BJ (cell line): ENCODE data around the gene OR51I1. TPM values are rescaled to one million over a fixed set of nuclear protein-coding genes. Genes with fewer than 3 reads are reported as not detected.

Experiments
- CTCF ChIA-PET: fragments of 350-600 bp; formaldehyde crosslinking; extraction: SDS; loops from one replicate; lab custom pipeline; 2021; ENCODE audit warnings: antibody characterized with exemption, inconsistent platforms; lab: Yijun Ruan, JAX
- POLR2A ChIA-PET: fragments of 300-600 bp; sonication (Branson Sonifier 250); formaldehyde crosslinking; extraction: SDS; loops from one replicate; lab custom pipeline; 2021; ENCODE audit warnings: antibody characterized with exemption; lab: Charles Lee
- DNase-seq: peaks from one replicate; pipeline ENCODE4 v3.0.0-alpha.2; 2011; ENCODE audit warnings: low read depth
- H3K27me3 ChIP-seq: 2 replicates; pipeline ENCODE4 v1.6.0; 2011; ENCODE audit warnings: low read length; ENCODE audit not compliant: control insufficient read depth, insufficient read depth
- H3K36me3 ChIP-seq: 2 replicates; pipeline ENCODE4 v1.5.1; 2011; ENCODE audit warnings: low read length; ENCODE audit not compliant: control insufficient read depth, insufficient read depth
- H3K4me3 ChIP-seq: 2 replicates; pipeline ENCODE4 v1.5.1; 2011; ENCODE audit warnings: low read depth, mild to moderate bottlenecking, control low read depth, low read length
- polyA minus RNA-seq: library from RNA; depleted of rRNA, polyadenylated mRNA; stranded (reverse); fragments of >200 nt; gene quantifications from 2 replicates; pipeline ENCODE4 v1.2.3, GENCODE V29; 2011; rRNA and poly(A)+ RNA removed
- polyA plus RNA-seq: library from polyadenylated mRNA; depleted of rRNA; stranded (reverse); fragments of >200 nt; gene quantifications from 2 replicates; pipeline ENCODE4 v1.2.3, GENCODE V29; 2011; rRNA removed
- TF ChIP-seq, protein P1 (sequence below): IDR thresholded peaks from 2 replicates; pipeline ENCODE4 v1.5.1; 2011; ENCODE audit warnings: low read depth, mild to moderate bottlenecking, control low read depth, inconsistent platforms, low read length, moderate library complexity; ENCODE audit not compliant: insufficient read depth

Gene OR51I1
- polyA plus RNA-seq (not detected in 2 replicates), polyA minus RNA-seq (not detected in 2 replicates)

DNA sequence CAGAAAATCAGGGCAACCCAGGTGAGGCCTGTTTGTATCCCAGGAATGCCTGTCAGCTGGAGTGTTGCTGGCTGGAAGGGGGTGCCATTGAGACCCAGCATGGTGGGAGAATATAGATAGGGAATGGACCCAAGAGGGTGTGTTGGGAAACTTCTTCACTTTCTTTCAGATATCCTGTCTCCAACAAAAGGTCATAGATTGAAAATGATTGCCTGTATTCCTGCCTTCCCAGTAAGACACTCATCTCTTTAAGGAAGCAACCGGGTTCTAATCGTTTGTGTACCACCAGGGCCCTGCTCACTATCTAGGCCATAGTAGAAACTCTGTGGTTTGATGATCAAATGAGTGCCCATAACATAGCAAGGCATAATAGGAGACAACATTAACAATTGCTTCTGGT, at the start of gene OR51I1:
Gene OR51I1 (minus strand): TSS at position 101 of the 400 bp plus-strand sequence. CDS start 0 bp downstream, at position 101.
- TF ChIP-seq, protein P1, sequence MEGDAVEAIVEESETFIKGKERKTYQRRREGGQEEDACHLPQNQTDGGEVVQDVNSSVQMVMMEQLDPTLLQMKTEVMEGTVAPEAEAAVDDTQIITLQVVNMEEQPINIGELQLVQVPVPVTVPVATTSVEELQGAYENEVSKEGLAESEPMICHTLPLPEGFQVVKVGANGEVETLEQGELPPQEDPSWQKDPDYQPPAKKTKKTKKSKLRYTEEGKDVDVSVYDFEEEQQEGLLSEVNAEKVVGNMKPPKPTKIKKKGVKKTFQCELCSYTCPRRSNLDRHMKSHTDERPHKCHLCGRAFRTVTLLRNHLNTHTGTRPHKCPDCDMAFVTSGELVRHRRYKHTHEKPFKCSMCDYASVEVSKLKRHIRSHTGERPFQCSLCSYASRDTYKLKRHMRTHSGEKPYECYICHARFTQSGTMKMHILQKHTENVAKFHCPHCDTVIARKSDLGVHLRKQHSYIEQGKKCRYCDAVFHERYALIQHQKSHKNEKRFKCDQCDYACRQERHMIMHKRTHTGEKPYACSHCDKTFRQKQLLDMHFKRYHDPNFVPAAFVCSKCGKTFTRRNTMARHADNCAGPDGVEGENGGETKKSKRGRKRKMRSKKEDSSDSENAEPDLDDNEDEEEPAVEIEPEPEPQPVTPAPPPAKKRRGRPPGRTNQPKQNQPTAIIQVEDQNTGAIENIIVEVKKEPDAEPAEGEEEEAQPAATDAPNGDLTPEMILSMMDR, result no peak
- no peak for DNase-seq
- Histone ChIP-seq H3K27me3 (no peaks in the 10 kb centered on the region), H3K36me3 (no peaks in the 10 kb centered on the region), H3K4me3 (no peak within 1 kb of the TSS)
- CTCF ChIA-PET, result no interaction called here
- POLR2A ChIA-PET, result no interaction called here

DNA sequence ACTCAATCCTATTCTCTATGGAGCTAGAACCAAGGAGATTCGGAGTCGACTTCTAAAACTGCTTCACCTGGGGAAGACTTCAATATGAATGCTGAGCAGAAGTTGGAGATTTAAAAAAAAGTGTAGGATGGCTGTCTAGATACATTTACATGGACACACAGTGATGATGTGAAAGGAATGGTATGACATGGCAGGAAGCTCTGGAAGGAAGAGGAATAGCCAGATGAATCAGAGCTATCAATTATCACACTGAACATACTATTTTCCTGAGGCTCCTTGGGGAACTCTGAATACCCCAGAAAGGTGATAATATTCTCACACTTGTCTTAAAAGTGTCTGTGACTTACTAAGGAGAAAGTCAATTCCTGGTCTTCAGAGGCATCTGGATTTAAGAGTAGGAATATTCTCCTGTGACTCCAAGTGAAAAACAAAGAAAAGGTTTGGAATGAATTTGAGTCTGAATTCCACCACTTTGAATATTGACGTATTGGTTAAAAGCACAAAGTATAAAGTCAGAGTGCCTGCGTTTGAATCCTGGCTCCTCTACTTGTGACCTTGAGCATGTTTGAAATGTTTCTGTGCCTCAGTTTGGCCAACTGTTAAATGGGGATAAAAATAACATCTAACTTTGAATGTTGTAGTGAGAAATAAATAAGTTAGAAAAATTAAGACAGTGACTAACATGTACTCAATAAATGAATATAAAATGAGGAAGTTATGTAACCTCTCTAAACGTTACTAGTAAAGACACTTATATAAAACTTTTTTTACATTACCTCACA, 48.5 kb upstream of the OR51I1 start:
- no peak overlapping the region for H3K4me3 ChIP-seq
- ChIA-PET CTCF (no interaction called here), POLR2A (no interaction called here)
- TF ChIP-seq, protein P1, result no peak
- H3K27me3 ChIP-seq, result no peaks in the 10 kb centered on the region; the same call in none of the 2 replicates
- no peaks in the 10 kb centered on the region for H3K36me3 ChIP-seq
- DNase-seq, result no peak

GRCh38 chr11:5488798-5489399, 47.6 kb upstream of the OR51I1 start:
- no peak overlapping the region for H3K4me3 ChIP-seq
- POLR2A ChIA-PET, result no interaction called here
- no peaks in the 10 kb centered on the region; the same call in none of the 2 replicates for H3K27me3 ChIP-seq
- no peaks in the 10 kb centered on the region for H3K36me3 ChIP-seq
- DNase-seq, result no peak
- TF ChIP-seq, protein P1, result no peak
- CTCF ChIA-PET, result no interaction called here

DNA sequence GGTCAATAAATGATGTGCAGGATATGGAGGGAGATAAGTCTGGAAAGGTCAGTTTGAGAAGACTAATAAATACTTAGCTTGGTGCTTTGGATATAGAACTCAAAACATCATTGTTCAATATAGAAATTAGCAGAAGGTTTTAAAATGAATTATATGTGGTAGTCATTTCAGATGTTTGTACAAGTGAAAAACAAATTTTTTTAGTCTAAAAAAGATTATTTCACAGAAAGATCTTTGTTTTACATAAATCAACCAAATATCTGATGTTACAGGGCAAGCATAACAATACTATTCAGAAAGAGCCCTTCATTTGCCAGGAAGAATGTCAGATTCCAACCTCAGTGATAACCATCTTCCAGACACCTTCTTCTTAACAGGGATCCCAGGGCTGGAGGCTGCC, 47.1 kb upstream of the OR51I1 start, which contains the start of gene OR52D1:
Gene OR52D1 (plus strand): TSS at position 301 of the 400 bp plus-strand sequence. CDS start 22 bp downstream, at position 323.
- Histone ChIP-seq H3K36me3 (no peaks in the 10 kb centered on the region), H3K4me3 (no peak within 1 kb of the TSS), H3K27me3 (no peaks in the 10 kb centered on the region; the same call in none of the 2 replicates)
- CTCF ChIA-PET, result no interaction called here
- DNase-seq, result no peak
- POLR2A ChIA-PET, result no interaction called here
- TF ChIP-seq, protein P1, result no peak

GRCh38 chr11:5486421-5486820, 45.1 kb upstream of the OR51I1 start:
- DNase-seq, result no peak
- Histone ChIP-seq H3K36me3 (no peaks in the 10 kb centered on the region), H3K27me3 (no peaks in the 10 kb centered on the region; the same call in none of the 2 replicates), H3K4me3 (no peak overlapping the region)
- TF ChIP-seq, protein P1, result no peak
- POLR2A ChIA-PET, result no interaction called here
- CTCF ChIA-PET, result interaction anchor here (2.6 kb wide), 1 partner anchor 10 kb away, joined by 12 read pairs; no protein-coding TSS in a partner anchor
